ENCODE results near the gene FBLN2. TPM values are rescaled to one million over a fixed set of nuclear protein-coding genes. Genes with fewer than 3 reads are reported as not detected.

FBLN2 gene
- total and polyA plus RNA-seq, 2 of the 13 experiments (the other 11 are each of a cell fraction or from before 2014, with no cell fraction given), result not detected

DNA sequence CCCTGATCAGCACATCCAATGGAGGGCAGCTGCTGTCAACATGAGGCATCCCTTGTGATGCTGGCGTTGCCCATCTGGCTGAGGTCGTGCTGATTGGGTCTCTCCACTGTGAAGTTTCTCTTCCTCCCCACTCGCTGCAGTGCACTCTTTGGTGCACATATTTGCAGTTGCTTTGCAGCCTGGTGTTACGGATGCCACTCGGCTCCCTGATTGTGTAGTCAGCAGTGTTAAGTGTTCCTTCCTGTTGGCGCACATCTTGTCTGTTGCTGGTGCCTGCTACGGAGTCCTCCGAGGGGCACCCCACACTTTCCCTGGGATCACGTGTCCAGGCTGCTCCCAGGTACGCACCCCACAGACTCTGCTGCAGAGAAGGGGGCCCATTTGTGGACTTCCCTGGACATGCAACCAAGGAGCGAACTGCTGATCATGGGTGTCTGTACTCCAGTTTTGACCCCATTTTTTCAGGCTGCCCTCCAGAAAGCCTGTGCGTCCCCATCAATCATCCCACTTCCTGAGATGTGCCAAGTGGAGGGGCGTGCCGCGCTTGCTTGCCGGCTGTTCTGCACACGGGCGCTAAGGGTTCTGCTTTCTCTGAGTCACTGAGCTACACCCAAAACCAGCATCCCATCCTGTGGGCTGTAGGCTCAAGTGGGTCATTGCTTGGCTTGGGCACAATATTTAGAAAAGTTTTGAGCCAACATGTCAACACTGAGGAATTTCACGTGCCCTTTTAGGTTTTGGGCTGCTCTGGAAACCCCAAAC, 98.6 kb downstream of the FBLN2 start (continued):
- no peak for TF ChIP-seq MTF1 (CRISPR knock-in tag; IDR thresholded peaks at IDR 0.05)
- TF ChIP-seq BCLAF1 (IDR thresholded peaks at IDR 0.05), result no peak
- no peak for TF ChIP-seq ZBTB2 (CRISPR knock-in tag; IDR thresholded peaks at IDR 0.05; ENCODE audit: low read depth)
- TF ChIP-seq, protein P1, sequence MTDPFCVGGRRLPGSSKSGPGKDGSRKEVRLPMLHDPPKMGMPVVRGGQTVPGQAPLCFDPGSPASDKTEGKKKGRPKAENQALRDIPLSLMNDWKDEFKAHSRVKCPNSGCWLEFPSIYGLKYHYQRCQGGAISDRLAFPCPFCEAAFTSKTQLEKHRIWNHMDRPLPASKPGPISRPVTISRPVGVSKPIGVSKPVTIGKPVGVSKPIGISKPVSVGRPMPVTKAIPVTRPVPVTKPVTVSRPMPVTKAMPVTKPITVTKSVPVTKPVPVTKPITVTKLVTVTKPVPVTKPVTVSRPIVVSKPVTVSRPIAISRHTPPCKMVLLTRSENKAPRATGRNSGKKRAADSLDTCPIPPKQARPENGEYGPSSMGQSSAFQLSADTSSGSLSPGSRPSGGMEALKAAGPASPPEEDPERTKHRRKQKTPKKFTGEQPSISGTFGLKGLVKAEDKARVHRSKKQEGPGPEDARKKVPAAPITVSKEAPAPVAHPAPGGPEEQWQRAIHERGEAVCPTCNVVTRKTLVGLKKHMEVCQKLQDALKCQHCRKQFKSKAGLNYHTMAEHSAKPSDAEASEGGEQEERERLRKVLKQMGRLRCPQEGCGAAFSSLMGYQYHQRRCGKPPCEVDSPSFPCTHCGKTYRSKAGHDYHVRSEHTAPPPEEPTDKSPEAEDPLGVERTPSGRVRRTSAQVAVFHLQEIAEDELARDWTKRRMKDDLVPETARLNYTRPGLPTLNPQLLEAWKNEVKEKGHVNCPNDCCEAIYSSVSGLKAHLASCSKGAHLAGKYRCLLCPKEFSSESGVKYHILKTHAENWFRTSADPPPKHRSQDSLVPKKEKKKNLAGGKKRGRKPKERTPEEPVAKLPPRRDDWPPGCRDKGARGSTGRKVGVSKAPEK (CRISPR knock-in tag; IDR thresholded peaks at IDR 0.05; ENCODE audit: borderline replicate concordance), result no peak
- TF ChIP-seq ZFP36 (IDR thresholded peaks at IDR 0.05; ENCODE audit: borderline replicate concordance, low read depth, low read length, partially characterized antibody), result no peak
- TF ChIP-seq ZNF160 (CRISPR knock-in tag; IDR thresholded peaks at IDR 0.05), result no peak
- no peak for TF ChIP-seq ZBTB43 (CRISPR knock-in tag; conservative IDR thresholded peaks at IDR 0.05)
- TF ChIP-seq RERE (CRISPR knock-in tag; IDR thresholded peaks at IDR 0.05; ENCODE audit: low read depth), result no peak
- TF ChIP-seq RFX5 (IDR thresholded peaks at IDR 0.05; ENCODE audit: low read depth, low read length), result no peak
- TF ChIP-seq ZNF367 (CRISPR knock-in tag; IDR thresholded peaks at IDR 0.05; ENCODE audit: borderline replicate concordance), result no peak

Data from HepG2 (cell line).